ENCODE results near the gene ARL10. TPM values are rescaled to one million over a fixed set of nuclear protein-coding genes. Genes with fewer than 3 reads are reported as not detected.

Gene ARL10
- total RNA-seq, 1 experiment from 2014 or later = 9.6 TPM

- no peak overlapping the region for H3K18ac ChIP-seq (ENCODE audit: insufficient read length, low read depth, low read length)
- H3K4me1 Mint-ChIP-seq = no peaks in the 10 kb centered on the region
- H3K14ac ChIP-seq (ENCODE audit: insufficient read depth, low read length) = no peak overlapping the region; the same call in 1 of the 2 replicates
- no peak overlapping the region for H3K56ac ChIP-seq (ENCODE audit: insufficient read length, low read depth, low read length)
- H3K4me1 ChIP-seq (ENCODE audit: insufficient read depth, low read length) = no peaks in the 10 kb centered on the region
- H2BK15ac ChIP-seq (ENCODE audit: low read depth, low read length) = no peak overlapping the region
- no peak overlapping the region for H3T11ph ChIP-seq (ENCODE audit: low read length)
- TF ChIP-seq CTCF (conservative IDR thresholded peaks at IDR 0.05) = no peak
- H2BK12ac ChIP-seq (ENCODE audit: insufficient read length, low read depth, low read length) = no peak overlapping the region
- H2AFZ ChIP-seq (ENCODE audit: low read length) = no peak overlapping the region
- no peak overlapping the region for H4K91ac ChIP-seq (ENCODE audit: insufficient read length, low read depth, low read length)
- no peaks in the 10 kb centered on the region for H3K23me2 ChIP-seq (ENCODE audit: insufficient read length, low read depth, low read length, poor library complexity, severe bottlenecking)
- H4K20me1 ChIP-seq (ENCODE audit: control insufficient read depth, insufficient read depth, insufficient read length) = no peaks in the 10 kb centered on the region
- no peak for DNase-seq
- no CpG with 5 or more reads among the region's 13 CpGs for WGBS (ENCODE audit: extremely low coverage, insufficient read length, low lambda C conversion rate)
- H3K9me3 ChIP-seq (ENCODE audit: control insufficient read depth, low read depth, low read length) = no peaks in the 10 kb centered on the region
- H3K27ac Mint-ChIP-seq = no peak overlapping the region
- H3K79me2 ChIP-seq (ENCODE audit: insufficient read depth, low read length) = no peaks in the 10 kb centered on the region
- H2BK20ac ChIP-seq (ENCODE audit: low read depth, low read length, poor library complexity, severe bottlenecking) = no peak overlapping the region
- H3K23ac ChIP-seq (ENCODE audit: insufficient read length, low read depth, low read length) = no peak overlapping the region
- H3K36me3 Mint-ChIP-seq (ENCODE audit: insufficient read depth in 1 of 3, low read depth in 3 of 3) = peaks cover 7 to 21% (median 12%) of the 10 kb centered on the region in 3 experiments; a peak in 6 of 7 replicates
- H3K27ac ChIP-seq (ENCODE audit: insufficient read length, low read depth, low read length) = no peak overlapping the region
- H3K9me3 Mint-ChIP-seq = no peaks in the 10 kb centered on the region
- H4K5ac ChIP-seq (ENCODE audit: insufficient read length, low read depth, low read length) = no peak overlapping the region
- H3K4me2 ChIP-seq (ENCODE audit: insufficient read depth, insufficient read length, low read length) = no peak overlapping the region
- H3K79me1 ChIP-seq (ENCODE audit: insufficient read depth, low read depth, low read length, poor library complexity, severe bottlenecking) = no peaks in the 10 kb centered on the region
- H3K4ac ChIP-seq (ENCODE audit: low read depth, low read length) = no peak overlapping the region
- H3K4me3 Mint-ChIP-seq = no peak overlapping the region
- H4K8ac ChIP-seq (replicated peaks; ENCODE audit: insufficient read length, low read depth, low read length) = no peak overlapping the region
- no peak overlapping the region for H2AK5ac ChIP-seq (ENCODE audit: insufficient read length, low read length)
- no peak overlapping the region for H3K9ac ChIP-seq (ENCODE audit: extremely low read depth, insufficient read length, low read length)
- no peak overlapping the region for H2BK5ac ChIP-seq (ENCODE audit: insufficient read length, low read length)
- peaks cover 10% of the 10 kb centered on the region for H3K27me3 Mint-ChIP-seq (ENCODE audit: low read depth)
- H3K27me3 ChIP-seq (ENCODE audit: insufficient read depth, low read length) = no peaks in the 10 kb centered on the region
- H2BK120ac ChIP-seq (ENCODE audit: low read depth, low read length, poor library complexity, severe bottlenecking) = no peak overlapping the region
These were observed 6.6 kb downstream of the ARL10 start for GRCh38 chr5:176371621-176372539.

All from H9 (cell line).